Activated naive CD8-positive, alpha-beta T cell (primary cell): ENCODE measurements around the gene ZDHHC14.

Experiments
- H3K27ac Mint-ChIP-seq: one replicate; pipeline ENCODE4 v1.8.0; 2021; ENCODE audit warnings: mixed read lengths
- H3K27me3 Mint-ChIP-seq: one replicate; pipeline ENCODE4 v1.8.0; 2021; ENCODE audit warnings: mixed read lengths
- H3K36me3 Mint-ChIP-seq: one replicate; pipeline ENCODE4 v1.8.0; 2021; ENCODE audit warnings: mixed read lengths
- H3K4me1 Mint-ChIP-seq: one replicate; pipeline ENCODE4 v1.8.0; 2021; ENCODE audit warnings: low read depth, mixed read lengths
- H3K4me3 Mint-ChIP-seq: one replicate; pipeline ENCODE4 v1.8.0; 2021; ENCODE audit warnings: mild to moderate bottlenecking, mixed read lengths
- H3K9me3 Mint-ChIP-seq: one replicate; pipeline ENCODE4 v1.8.0; 2021; ENCODE audit warnings: low read depth, mixed read lengths

Gene ZDHHC14

GRCh38 chr6:157657754-157658153, 276.8 kb downstream of the ZDHHC14 start:
- no peaks in the 10 kb centered on the region for H3K9me3 Mint-ChIP-seq
- H3K4me1 Mint-ChIP-seq = peaks cover 1% of the 10 kb centered on the region
- no peaks in the 10 kb centered on the region for H3K27me3 Mint-ChIP-seq
- H3K4me3 Mint-ChIP-seq = no peak overlapping the region
- H3K36me3 Mint-ChIP-seq = no peaks in the 10 kb centered on the region
- H3K27ac Mint-ChIP-seq = no peak overlapping the region

DNA sequence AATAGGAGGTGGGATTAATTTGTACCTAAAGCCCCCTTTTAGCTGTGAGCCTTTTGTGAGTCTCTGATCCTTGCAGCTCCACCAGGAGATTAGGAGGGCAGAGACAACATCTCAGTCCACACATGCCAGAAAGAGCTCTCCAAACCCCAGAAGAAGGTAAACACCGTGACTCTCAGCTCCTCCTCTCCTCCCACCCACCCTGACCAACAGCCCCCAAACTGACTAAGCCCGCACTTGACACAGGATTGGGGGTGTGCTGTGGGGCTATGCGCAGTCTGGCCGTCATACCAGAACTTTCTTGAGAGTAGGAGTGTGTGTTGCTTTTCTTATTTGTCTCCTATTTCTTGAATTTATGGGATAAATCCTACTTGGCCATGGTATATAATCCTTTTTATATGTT, 277.3 kb downstream of the ZDHHC14 start:
- no peaks in the 10 kb centered on the region for H3K27me3 Mint-ChIP-seq
- no peaks in the 10 kb centered on the region for H3K9me3 Mint-ChIP-seq
- H3K4me3 Mint-ChIP-seq = no peak overlapping the region
- H3K27ac Mint-ChIP-seq = no peak overlapping the region
- H3K4me1 Mint-ChIP-seq = peaks cover 1% of the 10 kb centered on the region
- no peaks in the 10 kb centered on the region for H3K36me3 Mint-ChIP-seq

DNA sequence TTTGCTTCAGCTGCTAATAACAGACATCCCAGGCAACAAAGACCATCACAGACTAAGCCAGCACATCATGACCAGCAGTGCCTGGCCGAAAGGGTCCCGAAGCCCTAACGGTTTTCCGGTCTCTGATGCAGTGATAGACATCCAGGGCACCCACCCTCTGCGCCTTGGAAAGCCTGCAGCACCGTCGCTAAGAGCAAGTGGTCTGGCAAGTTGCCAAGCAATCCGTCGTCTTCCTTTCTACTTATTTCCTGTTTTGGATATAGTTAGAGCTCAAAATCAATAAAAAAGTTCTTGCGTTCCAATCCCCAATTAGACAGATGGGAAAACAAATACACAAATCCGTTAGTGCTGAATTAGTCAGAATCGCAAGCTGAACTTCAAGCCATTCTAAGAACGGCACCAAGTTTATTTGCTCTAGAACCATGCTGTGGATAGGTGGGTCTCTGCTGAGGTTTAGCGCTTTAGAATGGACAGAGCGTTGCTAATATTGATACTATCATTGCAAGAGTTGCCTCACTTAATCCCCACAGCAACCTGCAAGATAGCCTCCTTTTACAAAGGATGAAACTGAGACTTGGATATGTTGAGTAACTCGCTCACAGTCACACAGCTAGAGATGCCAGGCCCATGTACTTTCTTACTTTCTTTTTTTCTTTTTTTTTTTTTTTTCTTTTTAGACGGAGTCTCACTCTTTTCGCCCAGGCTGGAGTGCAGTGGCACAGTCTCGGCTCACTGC, 278.7 kb downstream of the ZDHHC14 start:
- Mint-ChIP-seq H3K4me3 (no peak overlapping the region), H3K4me1 (peaks cover 1% of the 10 kb centered on the region), H3K27me3 (no peaks in the 10 kb centered on the region), H3K27ac (no peak overlapping the region), H3K9me3 (no peaks in the 10 kb centered on the region), H3K36me3 (no peaks in the 10 kb centered on the region)

DNA sequence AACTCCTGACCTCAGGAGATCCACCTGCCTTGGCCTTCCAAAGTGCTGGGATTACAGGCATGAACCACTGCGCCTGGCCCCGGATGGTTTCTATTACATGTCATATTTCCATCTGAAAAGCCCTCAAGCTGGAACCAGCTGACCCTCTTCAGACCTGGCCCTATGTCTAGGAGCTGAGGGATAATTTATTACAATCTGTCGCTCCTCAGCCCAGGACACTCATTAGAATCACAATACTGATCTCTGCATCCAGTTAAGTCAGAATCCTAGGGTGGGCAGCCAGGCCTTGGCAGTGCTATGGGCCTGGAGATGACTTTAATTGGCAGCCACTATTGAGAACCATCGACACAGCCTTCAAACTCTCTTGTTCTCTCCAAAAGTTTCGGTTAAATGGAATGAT, 279.4 kb downstream of the ZDHHC14 start:
- H3K9me3 Mint-ChIP-seq = no peaks in the 10 kb centered on the region
- no peak overlapping the region for H3K27ac Mint-ChIP-seq
- peaks cover 1% of the 10 kb centered on the region for H3K4me1 Mint-ChIP-seq
- H3K4me3 Mint-ChIP-seq = no peak overlapping the region
- H3K36me3 Mint-ChIP-seq = no peaks in the 10 kb centered on the region
- no peaks in the 10 kb centered on the region for H3K27me3 Mint-ChIP-seq

DNA sequence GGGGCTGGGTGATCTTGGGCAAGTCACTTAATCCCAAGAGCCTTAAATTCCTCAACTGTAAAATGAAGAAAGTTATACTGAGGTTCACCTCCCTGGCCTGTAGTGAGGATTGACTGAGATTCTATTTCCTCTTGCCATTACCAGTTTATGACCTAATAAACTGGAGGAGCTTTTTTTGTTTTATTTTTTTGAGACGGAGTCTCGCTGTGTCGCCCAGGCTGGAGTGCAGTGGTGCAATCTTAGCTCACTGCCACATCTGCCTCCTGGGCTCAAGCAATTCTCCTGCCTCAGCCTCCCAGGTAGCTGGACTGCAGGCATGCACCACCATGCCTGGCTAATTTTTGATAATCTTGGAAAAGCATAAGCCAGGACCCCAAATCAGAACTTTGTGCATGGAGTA, 280.7 kb downstream of the ZDHHC14 start:
- Mint-ChIP-seq H3K4me3 (no peak overlapping the region), H3K27ac (no peak overlapping the region), H3K4me1 (peaks cover 1% of the 10 kb centered on the region), H3K27me3 (no peaks in the 10 kb centered on the region), H3K36me3 (no peaks in the 10 kb centered on the region), H3K9me3 (no peaks in the 10 kb centered on the region)

DNA sequence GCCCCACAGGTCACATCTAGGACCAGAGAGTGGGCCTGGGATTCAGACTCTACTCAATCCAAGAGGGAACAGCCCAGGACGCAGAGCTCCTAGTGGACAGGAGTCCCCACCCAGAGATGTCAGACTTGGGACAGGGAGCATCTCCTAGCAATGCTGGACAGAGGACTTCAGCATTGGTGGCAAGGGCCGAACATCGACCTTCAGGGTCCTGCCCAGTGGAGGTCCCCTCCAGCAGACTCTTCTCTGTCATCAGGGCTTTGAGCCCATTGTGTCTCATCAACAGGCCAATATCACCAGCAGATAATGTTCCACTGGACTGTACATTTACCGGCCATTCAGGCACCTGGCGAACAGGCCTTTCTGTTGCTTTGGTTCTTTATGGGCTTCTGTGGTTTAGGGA, 282.3 kb downstream of the ZDHHC14 start:
- H3K9me3 Mint-ChIP-seq = no peaks in the 10 kb centered on the region
- no peak overlapping the region for H3K27ac Mint-ChIP-seq
- peaks cover 11% of the 10 kb centered on the region for H3K4me1 Mint-ChIP-seq
- H3K4me3 Mint-ChIP-seq = no peak overlapping the region
- no peaks in the 10 kb centered on the region for H3K27me3 Mint-ChIP-seq
- no peaks in the 10 kb centered on the region for H3K36me3 Mint-ChIP-seq

GRCh38 chr6:157665180-157665579, 284.2 kb downstream of the ZDHHC14 start:
- no peaks in the 10 kb centered on the region for H3K27me3 Mint-ChIP-seq
- no peak overlapping the region for H3K27ac Mint-ChIP-seq
- peaks cover 19% of the 10 kb centered on the region for H3K4me1 Mint-ChIP-seq
- H3K36me3 Mint-ChIP-seq = no peaks in the 10 kb centered on the region
- no peak overlapping the region for H3K4me3 Mint-ChIP-seq
- H3K9me3 Mint-ChIP-seq = no peaks in the 10 kb centered on the region

GRCh38 chr6:157666729-157667128, 285.7 kb downstream of the ZDHHC14 start:
- Mint-ChIP-seq H3K4me3 (no peak overlapping the region), H3K4me1 (peaks cover 27% of the 10 kb centered on the region), H3K9me3 (no peaks in the 10 kb centered on the region), H3K27ac (no peak overlapping the region), H3K27me3 (no peaks in the 10 kb centered on the region), H3K36me3 (no peaks in the 10 kb centered on the region)

DNA sequence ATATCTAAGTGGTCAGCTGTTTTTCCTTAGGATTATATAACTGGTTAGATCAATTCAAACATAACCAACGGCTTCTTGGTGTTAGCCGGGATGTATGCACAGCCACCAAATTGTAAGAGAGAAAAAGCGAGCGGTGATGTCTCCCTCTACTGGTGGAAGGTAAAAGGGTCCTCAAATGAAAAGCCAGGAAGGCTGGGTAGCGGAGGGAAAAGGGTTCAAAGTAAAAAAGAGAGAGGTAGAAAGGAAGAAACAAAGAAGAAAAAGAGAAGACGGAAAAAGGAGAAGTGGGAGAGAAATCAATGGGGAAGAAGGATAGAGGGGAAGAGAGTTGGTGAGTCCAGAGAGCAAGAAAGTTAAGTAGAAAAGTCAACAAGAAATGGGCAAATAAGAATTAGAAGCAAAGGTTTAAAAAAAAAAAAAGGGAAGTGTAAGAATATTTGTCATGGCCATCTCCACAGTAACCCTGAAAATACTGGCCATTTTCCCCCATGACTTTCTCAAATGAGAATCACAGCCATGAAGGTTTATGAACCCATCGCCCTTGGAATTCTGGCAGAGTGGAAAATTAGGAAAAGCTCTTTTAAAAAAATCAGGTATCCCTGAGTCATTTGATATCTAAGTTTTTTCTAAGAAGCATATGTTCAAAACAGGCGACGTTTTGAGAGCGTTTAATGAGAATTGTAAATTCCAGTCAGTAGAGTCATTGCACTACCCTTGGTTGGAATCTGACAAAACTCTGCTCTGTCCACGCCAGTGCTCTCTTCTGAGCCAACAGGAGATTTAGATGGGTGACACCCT, 286.4 kb downstream of the ZDHHC14 start:
- Mint-ChIP-seq H3K9me3 (no peaks in the 10 kb centered on the region), H3K4me3 (no peak overlapping the region), H3K4me1 (peaks cover 27% of the 10 kb centered on the region), H3K36me3 (no peaks in the 10 kb centered on the region), H3K27ac (peak overlapping the region; percentile 64), H3K27me3 (no peaks in the 10 kb centered on the region)

- Mint-ChIP-seq H3K9me3 (no peaks in the 10 kb centered on the region), H3K4me3 (no peak overlapping the region), H3K27me3 (no peaks in the 10 kb centered on the region), H3K27ac (peak overlapping the region; percentile 16), H3K4me1 (peaks cover 27% of the 10 kb centered on the region), H3K36me3 (no peaks in the 10 kb centered on the region)
These were observed 287.0 kb downstream of the ZDHHC14 start for GRCh38 chr6:157668009-157668401.

DNA sequence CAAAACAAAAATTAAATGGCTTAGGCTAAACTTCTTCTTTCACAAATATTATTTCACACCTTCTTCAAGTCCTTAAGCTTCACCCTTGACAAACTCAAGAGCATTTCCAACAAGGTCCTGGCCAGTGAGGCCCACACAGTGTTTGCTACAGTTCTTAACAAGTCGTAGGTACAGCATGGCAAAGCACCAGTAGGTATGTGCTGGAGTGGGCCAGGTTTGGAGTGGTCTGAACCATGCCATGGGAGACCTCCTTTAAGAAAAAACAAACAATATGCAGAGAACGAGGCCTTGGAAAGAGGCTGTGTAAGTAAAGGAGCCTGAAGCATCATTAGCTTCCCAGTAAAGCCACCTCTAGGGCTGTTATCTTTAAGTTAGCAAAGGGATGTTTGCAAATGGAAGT, 287.7 kb downstream of the ZDHHC14 start:
- Mint-ChIP-seq H3K4me1 (peaks cover 27% of the 10 kb centered on the region), H3K9me3 (no peaks in the 10 kb centered on the region), H3K4me3 (no peak overlapping the region), H3K27ac (no peak overlapping the region), H3K27me3 (no peaks in the 10 kb centered on the region), H3K36me3 (no peaks in the 10 kb centered on the region)

- Mint-ChIP-seq H3K9me3 (no peaks in the 10 kb centered on the region), H3K4me1 (peaks cover 27% of the 10 kb centered on the region), H3K27ac (no peak overlapping the region), H3K36me3 (no peaks in the 10 kb centered on the region), H3K27me3 (no peaks in the 10 kb centered on the region), H3K4me3 (no peak overlapping the region)
These were observed 288.3 kb downstream of the ZDHHC14 start for GRCh38 chr6:157669323-157669722.

DNA sequence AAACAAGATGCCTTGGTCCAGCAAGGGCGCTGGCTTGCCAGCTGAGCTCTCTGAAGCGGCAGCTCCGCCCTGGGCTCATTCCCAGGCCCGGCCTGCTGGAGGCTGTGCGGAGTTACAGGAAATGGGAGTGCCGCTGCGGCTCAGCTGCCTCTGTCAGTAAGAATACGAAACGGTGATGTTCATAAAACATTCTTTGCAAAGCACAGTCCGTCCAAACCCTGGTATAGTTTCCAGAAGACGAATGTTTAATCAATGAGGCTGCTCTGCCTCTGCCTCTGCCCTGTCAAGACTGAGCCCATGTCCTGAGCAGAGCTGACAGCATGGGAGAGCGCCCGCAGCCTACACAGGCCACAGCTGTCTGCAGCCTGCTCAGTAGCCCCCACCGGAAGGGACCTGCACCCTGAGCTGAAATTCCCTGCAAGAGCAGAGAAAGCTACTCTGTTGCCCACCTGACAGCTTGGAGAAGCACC, 288.8 kb downstream of the ZDHHC14 start:
- Mint-ChIP-seq H3K4me3 (no peak overlapping the region), H3K36me3 (no peaks in the 10 kb centered on the region), H3K4me1 (peaks cover 27% of the 10 kb centered on the region), H3K9me3 (no peaks in the 10 kb centered on the region), H3K27ac (no peak overlapping the region), H3K27me3 (no peaks in the 10 kb centered on the region)

- peaks cover 27% of the 10 kb centered on the region for H3K4me1 Mint-ChIP-seq
- peak overlapping the region; percentile 72 for H3K27ac Mint-ChIP-seq
- no peaks in the 10 kb centered on the region for H3K36me3 Mint-ChIP-seq
- no peaks in the 10 kb centered on the region for H3K9me3 Mint-ChIP-seq
- no peak overlapping the region for H3K4me3 Mint-ChIP-seq
- no peaks in the 10 kb centered on the region for H3K27me3 Mint-ChIP-seq
These were observed 289.6 kb downstream of the ZDHHC14 start for GRCh38 chr6:157670466-157671186.
